Left renal cortex interstitium (tissue), 4 donors: ENCODE data around the gene NENF. TPM values are rescaled to one million over a fixed set of nuclear protein-coding genes. Genes with fewer than 3 reads are reported as not detected.
A peak's percentile ranks its signal among the peaks of the same experiment; 100 is the strongest.
"Not testable (repeated sequence)": the region's sequence is repeated elsewhere in the genome, so short reads cannot be mapped to it uniquely, and the experiment has no call there.

Experiments used
- DNase-seq, 4 donors: peaks; one replicate each; pipeline ENCODE4 v3.0.0-alpha.2; 2013; ENCODE audit warnings: low read depth in 4 of 4, low spot score in 2 of 4, missing footprints in 1 of 4
- polyA plus RNA-seq, 4 donors: library from polyadenylated mRNA; unstranded; fragments of 120-200 nt; gene quantifications; one replicate each; pipeline ENCODE4 v1.2.1, GENCODE V29; 2013; ENCODE audit not compliant: insufficient read length in 4 of 4

NENF gene
- polyA plus RNA-seq: 10 to 100 TPM; 29.9 to 57.4 (median 41.5) TPM

DNA sequence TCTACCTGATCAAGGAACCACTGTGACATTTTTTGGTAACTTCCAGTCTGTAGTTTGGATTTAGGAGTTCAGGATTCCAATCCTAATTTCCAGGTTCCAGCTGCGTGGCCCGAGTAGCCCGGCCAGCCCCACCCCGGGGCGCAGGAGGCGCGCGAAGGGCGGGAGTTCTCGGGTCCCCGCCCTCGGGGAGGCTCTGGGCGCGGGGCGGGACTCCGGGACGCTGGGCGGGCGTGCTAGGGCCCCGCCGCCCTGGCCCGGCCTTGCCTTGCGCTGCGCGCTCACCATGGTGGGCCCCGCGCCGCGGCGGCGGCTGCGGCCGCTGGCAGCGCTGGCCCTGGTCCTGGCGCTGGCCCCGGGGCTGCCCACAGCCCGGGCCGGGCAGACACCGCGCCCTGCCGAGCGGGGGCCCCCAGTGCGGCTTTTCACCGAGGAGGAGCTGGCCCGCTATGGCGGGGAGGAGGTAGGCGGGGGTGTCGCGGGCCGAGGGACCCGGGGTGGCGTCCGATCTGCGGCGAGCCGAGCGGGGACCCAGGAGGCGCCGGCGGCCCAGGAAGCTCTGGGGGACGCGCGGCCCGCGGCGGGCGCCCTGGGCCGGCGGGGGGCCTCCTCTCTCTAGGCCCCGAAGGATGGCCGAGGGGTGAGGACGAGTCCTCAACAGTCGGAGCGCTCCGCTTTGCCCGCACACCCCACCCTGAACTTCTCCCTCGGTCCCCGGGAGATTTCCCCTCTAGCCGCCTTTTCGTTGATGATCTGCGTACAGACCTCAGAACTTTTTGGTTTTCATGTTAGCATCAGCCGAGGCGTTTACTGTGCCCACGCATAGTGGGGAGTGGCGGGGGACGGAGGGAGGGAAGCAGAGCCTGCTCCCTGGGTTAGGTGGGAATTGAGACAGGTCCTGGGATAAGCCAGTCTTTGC lies at the start of gene NENF:
TSS of gene NENF (plus strand) at position 260 of the 916 bp plus-strand sequence. CDS start at position 284, 24 bp downstream.
- peak in 2 of 4 donors; percentile 27 to 68 for DNase-seq

DNA sequence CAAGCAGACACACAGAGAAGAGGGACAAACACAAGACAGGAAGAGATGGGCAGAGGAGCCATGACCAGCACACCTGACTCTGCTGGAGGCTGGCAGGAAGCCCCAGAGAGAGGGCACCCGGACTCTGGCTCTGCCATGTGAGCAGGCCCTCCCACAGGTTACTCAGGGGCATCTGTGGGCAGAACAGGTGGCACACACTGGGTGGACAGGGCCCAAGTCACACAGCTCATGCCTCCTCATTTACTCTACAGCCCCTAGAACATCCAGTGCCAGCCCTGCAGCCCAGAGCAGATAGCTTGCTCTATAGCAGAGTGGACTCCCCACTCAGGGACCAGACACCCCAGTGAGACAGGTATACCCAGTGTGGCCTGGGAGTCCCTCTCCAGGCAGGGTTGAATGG lies 46.7 kb upstream of the NENF start:
- no peak for DNase-seq

DNA sequence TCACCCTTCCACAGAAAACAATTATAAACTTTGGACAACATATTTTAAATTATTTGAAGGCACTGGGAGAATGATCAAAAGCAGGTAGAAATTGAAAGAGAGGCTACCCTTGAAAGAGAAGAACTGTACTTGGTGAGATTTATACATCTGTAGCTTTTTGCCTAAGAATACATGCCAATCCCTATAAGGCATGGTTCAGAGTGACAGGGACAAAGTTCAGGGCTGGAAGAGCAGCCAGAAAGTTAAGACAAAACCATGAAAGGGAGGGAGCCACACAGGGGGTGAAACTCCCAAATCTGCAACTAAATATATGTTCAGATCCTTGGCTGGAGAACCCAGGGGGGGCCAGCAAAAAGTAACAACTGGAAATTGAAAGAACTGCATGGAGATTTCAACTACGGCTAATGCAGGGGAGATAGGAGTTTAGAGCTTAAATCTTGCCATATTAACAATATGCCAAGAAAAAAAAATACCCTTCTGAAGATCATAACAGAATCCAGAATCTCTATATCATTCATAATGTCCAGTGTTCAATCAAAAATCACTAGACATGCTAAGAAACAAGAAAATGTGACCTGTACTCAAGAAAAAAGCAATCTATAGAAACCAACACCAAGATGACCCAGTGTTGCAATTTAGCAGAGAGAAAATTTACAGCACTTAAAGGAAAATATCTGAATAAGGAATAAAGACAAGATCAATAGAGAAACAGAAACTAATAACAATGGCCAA lies 43.6 kb upstream of the NENF start:
- DNase-seq: no peak

DNA sequence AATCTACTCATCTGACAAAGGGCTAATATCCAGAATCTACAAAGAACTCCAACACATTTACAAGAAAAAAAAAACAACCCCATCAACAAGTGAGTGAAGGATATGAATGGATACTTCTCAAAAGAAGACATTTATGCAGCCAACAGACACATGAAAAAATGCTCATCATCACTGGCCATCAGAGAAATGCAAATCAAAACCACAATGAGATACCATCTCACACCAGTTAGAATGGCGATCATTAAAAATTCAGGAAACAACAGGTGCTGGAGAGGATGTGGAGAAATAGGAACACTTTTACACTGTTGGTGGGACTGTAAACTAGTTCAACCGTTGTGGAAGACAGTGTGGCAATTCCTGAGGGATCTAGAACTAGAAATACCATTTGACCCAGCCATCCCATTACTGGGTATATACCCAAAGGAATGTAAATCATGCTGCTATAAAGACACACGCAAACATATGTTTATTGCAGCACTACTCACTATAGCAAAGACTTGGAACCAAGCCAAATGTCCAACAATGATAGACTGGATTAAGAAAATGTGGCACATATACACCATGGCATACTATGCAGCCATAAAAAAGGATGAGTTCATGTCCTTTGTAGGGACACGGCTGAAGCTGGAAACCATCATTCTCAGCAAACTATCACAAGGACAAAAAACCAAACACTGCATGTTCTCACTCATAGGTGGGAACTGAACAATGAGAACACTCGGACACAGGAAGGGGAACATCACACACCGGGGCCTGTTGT lies 36.9 kb upstream of the NENF start:
- not testable (repeated sequence) for DNase-seq

DNA sequence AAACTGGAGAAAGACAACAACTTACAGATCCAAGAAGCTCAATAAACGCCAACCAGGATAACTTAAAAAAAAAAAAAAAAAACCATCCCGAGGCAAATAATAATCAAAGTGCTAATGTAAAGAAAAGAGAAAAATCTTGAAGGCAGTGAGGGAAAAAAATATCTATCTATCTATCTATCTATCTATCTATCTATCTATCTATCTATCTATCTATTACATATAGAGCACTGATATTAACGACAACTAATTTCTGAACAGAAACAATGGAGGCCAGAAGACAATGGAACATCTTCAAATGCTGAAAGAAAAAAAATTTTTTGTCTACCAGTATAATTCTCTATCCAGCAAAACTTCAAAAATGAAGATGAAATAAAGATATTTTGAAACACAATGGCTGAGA lies 36.1 kb upstream of the NENF start:
- DNase-seq: no peak

DNA sequence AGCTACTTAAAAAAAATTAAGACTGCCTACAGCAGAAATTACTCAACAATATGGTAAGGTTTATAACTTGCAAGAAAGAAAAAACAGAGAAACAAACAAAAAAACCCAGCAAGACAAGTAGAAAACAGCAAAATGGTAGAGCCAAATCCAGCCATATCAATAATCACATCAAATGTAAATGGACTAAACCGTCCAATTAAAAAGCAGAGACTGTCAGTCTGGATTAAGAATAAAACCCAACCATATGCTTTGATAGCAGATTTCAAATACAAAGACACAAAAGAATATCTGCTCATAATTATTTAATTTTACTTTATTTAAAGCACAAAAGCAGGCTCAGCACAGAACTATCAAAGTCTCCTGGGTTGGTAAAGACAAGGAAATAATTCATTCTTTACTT lies 35.5 kb upstream of the NENF start:
- no peak for DNase-seq

DNA sequence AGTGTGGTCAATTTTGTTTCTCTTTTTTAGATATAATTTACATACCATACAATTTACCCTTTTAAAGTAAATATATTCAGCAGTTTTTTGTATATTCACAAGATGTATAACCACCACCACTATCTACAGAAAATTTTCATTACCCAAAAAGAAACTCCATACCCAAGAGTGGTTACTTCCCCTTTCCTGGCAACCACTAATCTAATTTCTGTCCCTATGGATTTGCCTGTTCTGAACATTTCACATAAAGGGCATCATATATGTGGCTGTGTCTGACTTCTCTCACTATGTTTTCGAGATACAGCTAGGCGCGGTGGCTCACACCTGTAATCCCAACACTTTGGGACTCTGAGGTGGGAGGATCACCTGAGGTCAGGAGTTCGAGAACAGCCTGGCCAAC lies 31.7 kb upstream of the NENF start:
- DNase-seq: no peak

DNA sequence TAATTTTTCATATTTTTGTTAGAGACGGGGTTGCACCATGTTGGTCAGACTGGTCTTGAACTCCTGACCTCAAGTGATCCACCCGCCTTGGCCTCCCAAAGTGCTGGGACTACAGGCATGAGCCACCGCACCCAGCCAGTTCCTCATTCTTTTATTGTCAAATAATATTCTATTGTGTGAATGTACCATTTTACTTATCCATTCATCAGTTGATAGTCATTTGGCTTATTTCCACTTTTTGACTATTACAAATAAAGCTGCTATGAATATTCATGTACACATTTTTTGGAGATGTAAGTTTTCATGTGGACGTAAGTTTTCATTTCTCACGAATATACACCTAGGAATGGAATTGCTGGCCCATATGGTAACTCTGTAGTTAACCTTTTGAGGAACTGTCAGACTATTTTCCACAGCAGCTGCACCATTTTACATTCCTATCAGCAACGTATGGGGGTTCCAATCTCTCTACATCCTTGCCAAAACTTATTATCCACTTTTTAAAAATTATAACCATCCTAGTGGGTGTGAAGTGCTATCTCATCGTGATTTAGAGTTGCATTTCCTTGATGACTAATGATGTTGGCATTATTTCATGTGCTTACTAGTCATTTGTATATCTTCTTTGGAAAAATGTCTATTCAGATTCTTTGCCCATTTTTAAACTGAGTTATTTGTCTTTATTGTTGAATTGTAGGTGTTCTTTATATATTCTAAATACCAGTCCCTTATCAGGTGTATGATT lies 30.7 kb upstream of the NENF start:
- DNase-seq: no peak

DNA sequence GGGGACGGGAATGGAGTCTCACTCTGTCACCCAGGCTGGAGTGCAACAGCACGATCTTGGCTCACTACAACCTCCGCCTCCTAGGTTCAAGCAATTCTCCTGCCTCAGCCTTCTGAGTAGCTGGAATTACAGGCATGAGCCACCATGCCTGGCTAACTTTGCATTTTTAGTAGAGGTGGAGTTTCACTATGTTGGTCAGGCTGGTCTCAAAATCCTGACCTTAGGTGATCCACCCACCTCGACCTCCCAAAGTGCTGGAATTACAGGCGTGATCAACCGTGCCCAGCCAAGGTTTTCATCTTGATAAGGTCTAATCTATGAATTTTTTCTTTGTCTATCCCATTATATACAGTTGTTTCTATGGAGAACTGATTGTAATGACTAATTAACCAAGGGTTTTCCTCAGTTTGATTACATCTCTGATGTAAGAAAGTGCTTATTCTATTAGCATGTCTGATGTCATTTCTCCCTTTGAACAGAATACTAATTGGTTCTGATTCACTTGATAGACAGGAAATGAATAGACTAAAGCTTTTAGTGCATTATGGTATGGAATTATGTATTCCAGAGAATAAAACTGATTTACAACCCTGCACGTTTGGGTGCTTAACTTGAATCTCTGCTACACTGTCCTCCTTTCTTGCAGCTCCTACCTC lies 29.9 kb upstream of the NENF start:
- DNase-seq: no peak

DNA sequence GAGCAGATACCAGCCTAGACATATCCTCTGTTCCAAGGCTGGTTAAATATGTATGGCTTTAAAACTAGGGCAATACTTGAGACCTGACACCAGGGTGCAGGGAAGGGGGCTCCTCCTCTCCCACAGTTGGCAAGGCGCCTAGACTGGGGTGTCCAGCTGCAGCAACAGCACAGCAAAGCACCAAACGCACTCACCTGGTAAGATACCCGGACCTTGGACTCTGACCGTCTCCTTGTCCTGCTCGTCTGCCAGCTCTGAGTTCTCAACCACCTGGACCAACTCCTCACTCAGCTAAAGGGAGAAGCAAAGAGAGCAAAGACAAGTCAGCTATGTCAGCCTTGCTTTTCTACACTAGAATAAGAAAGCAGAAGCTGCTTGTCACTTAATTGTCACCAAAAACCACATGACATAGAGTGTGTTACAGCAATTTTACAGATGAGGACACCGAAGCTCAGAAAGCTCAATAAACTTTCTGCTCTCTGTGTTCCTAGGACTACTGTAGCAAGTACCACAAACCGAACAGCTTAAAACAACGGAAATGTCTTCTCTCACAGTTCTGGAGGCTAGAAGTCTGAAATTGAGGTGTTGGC lies 22.4 kb upstream of the NENF start:
- DNase-seq: no peak

DNA sequence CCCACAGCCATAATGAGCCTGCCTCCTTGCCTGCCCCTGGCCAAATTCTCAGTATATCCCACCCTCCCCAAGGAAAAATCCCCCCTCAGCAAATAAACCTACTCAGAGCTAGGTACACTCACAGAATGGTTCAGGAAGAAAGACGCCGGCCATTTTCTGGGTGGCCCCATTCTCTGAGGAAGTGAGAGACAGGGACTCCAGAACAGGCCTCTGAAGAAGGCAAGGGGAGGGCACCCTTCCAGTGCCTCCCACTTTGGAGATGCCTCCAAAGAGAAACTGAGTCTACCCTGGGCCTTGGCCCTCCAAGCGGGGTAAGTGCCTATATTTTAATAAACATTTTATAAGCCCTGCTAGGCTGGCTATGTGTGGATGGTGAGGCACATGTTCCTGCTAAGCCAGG lies 20.3 kb upstream of the NENF start:
- no peak for DNase-seq

DNA sequence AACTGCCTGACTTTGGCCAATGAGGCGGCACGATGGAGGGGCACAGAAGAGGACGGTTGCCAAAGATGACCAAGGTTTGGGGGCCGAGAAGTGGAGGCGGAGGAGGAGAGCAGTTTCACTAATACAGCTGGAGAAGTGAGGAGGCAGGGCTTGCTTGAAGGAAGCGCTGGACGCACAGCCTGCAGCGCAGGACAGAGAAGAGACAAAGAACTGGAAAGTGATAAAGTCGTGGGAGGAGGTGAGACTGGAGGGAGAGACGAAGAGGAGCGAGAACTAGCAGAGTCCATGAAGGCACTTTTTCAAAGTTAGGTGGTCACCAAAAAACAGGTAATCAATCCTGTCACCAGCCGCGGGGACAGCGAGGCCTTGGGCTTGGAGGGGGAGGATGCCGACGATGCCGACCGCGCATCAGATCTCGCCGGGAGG lies 18.8 kb upstream of the NENF start:
- DNase-seq: peak in 2 of 4 donors; percentile 17 to 27

DNA sequence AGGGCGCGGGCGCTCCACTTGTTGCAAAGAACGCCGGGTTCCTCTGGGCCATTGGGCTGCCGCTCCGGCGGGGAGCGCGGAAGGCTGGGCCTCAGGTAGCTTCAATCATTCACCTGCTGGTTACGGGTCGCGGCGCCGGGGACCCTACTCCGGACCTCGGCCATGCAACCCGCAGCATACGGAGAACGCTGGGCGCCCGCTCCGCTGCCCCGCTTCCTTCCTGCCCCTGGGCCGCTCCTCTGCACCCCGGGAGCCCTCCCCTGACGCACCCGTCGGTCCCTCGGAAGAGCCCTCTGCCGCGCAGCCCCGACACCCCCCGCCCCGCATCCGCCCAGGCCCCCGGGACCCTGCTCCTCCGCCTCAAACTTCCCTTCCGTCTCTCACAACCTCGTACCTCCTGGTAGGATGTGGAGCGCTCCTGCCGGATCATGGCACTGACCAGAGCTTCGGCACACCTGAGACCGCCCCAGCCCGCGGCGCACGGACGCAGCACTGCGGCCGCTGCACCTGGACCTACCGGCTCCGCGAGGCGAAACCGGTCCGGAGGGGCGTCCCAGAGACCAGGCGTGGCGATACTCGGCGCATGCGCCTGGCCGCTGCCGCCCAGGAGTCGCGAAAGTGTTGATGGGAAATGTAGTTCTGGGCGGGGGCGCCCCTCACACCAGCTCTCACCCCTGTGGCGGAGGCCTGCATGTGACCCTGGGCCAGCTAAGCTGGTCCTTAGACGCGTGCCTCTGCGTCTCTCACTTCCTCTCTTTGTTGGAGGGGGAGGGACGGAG lies 18.2 kb upstream of the NENF start, which contains the start of gene PACC1:
TSS of gene PACC1 (minus strand) at position 559 of the 779 bp plus-strand sequence. CDS start at position 430, 129 bp downstream.
- DNase-seq: peak; percentile 66 to 86 (median 78)

DNA sequence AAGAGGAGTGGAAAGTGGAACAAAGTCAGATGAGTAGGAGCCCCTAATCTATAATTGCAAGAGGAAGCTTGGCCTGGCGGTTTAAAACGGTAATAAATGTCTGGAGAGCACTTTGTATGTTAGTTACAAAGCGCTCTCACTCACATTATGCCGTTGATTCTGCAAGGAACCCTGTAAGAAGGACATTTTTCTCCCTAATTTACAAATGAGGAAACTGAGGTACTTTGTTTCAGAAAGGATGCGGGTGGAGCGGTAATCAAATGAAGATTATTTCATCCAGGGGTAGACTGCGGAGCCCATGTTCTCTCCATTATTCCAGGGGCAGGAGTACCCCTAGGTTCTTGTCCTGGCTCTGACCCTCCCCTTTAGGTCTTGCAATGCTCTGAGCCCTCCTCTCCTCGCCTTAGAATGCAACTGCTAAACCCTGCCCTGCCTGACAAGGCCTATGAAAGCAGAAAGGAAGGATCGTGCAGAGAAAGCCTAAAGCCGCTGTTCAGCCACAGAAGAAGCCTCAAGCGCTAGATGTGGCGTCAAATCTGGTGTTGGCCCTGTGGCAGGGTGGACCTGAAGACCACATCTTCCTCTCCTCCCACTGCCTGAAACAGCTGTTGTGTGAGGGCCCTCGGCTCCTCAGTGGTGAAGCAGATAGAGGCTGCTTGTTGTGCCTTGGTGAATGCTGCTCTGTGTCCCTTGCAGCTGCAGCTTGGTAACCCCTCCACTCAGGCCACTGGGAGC lies 17.4 kb upstream of the NENF start:
- no peak for DNase-seq

DNA sequence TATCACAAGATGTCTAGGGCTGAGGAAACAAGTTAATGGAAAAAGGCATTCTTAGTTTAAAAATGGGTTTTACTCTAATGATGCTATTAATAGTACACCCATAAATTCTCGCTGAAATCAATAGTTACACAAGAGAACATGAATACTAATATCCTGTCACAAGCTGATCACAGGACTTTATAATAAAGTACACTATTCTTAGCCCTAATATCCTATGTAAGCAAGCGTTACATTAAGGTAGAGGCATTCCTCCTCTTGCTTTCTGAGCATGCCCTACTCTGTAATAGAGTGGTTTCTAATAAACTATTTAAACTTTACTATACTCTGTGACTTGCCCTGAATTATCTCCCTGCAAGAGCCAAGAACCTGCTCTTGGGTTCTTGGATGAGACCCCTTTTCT lies 11.6 kb upstream of the NENF start:
- no peak for DNase-seq

DNA sequence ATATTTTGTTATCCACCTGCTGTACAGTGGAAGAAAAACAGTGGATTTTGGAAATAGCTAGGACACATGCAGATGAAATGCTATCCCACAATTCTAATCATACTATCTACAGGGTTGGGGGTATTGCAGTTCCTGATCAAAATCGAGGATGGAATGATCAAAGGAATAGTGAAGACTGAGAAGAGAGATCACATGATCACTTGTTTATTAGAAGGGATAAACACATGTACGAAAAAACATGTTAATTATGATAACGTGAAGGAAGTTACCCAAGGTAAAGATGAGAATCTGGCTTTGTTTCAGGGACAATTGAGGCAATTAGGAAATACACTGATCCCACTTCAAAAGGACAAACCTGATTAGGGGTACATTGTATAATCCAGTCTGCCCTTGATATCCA lies 8.8 kb upstream of the NENF start:
- no peak for DNase-seq

DNA sequence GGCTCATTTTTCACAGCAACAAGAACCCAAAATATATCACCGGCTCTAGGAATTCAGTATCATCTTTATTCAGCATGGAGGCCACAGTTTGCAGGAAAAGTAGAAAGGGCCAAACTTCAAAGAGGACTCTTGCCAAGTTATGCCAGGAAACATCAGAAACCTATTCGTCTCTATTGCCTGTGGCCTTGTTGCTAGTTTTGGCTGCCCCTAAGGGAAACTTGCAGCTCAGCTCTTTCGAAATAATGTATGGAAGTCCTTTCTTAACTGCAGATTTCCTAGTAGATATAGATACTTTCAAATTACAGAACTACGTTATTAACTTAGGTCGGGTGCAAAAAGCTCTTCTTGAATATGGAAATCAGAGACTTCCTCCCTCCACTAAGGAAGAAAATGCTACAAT lies 4.2 kb upstream of the NENF start:
- DNase-seq: no peak

DNA sequence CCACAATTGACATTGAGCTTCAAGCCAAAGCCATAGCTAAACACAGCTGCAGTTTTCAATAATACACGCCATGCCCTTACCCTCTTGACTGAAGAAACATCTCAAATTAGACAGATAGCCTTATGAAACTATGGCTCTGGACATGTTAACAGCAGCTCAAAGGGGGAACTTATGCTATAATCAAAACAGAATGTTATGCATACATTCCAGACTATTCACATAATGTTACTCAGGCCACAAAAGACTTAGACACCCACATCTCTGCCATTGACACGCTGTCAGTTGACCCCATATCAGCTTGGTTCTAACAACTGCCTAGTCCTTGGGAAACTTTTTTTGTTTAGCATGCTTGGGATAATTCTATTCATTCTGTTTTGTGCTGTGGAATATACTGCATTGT lies 2.3 kb upstream of the NENF start:
- no peak for DNase-seq
